GM21723 (cell line): ENCODE measurements around the gene HS1BP3.

Experiments used
- ATAC-seq: cut with Tn5 transposase; IDR thresholded peaks from one replicate; pipeline ENCODE4 v1.9.1; 2021; ENCODE audit warnings: mild to moderate bottlenecking, moderate library complexity; ENCODE audit not compliant: unreplicated experiment

HS1BP3 gene

DNA sequence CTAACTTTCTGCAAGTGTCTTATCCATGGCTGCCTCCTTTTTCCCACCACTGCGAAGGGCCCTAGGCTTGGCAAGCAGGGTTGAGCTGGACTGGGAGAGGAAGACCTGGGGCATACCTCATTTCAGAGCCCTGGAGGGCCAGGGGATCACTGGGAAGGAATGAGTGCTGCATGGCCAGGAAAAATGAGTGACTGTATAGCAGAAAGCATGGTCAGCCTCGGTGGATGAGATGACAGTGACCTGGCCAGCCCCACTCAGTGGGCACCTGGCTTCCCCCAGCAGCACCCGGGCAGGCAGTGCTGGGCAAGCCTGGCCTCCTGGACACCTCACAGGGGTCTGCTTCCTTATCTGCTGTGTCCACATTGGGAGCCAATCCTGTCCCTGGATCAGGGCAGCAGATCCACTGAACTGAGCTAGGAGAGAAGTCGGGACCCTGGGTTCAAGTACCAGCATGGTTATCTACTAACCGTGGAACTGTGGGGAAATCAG is 76.4 kb downstream of the HS1BP3 start:
- ATAC-seq = no peak

DNA sequence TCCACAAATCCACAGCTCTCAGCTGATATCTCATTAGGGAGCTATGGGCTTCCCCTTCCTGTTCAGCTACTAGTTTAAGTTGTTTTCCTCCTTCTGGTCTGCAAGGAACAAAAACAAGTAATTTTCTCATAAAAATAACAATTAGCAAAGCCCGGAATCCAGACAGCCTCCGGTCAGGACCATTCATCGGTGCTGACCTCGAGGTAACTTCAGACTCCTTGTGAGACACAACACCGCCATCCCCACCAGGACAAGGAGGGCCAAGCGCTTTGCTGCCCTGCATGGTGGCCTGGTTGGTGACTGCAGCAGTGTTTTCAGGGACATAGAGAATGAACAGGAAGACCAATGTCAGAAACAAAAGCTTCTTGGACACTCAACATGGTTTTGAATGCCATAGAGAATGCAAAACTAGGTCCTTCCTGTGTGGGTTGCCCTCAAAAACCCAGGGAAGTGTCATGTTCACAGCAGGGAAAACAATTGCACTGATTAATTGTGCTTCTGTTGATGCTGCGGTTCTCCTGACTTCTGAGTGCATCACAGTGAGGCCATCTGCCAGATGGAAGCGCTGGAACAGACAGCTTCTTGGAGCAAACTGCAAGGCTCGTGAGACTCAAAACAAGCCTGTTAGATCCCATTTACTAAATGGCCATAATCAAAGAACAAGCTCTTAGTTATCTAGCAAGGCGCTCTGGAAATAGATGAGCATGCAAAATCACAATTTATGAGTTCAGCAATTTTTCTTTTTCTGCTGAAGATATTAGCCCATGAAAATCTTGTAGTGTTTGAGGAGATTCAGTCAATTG is 77.1 kb downstream of the HS1BP3 start:
- no peak for ATAC-seq

DNA sequence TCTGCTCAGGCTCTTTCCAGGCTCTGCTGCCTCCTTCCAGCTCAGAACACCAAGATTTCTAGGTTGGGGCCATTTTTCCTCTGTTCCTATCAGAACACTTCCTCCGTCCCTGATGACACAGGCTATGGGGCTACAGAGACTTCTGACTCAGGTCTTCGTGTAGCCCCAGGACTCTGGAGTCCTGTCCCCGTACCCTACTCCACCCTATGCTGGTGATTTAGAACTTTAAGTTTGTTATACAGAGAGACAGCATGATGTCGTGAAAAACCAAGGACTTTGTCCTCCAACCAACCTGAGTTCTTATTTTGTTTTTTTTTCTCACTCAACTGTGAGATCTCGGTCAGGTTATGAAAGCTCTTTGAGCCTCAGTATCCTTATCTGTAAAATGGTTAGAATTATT is 78.7 kb downstream of the HS1BP3 start:
- ATAC-seq = no peak

DNA sequence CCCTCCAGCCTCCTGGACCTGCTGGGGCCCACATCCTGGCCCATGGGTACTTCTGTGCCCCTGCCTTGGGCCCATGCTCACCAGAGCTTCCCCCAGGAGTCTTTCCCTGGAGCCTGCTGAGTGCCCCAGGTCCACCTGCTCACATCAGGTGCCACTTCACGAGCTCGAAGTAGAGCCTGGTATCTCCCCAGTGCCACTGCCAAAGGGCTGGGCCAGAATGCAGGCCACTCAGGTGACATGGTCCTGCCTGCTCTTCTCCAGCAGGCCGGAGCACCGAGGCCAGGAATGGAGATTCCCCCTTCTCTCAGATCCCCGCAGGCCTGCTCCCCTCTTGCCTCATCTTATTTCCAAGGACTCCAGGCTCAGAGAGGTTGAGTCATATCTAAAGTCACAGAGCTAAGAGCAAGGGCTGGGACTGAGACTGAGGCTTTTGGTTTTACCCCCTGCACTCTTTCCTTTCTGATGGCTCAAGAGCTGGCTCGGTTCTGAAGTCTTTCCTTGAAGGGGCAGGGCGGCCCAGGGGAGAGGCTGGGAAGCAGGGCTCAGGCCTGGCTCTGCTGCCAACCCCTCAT is 79.2 kb downstream of the HS1BP3 start:
- ATAC-seq = no peak

DNA sequence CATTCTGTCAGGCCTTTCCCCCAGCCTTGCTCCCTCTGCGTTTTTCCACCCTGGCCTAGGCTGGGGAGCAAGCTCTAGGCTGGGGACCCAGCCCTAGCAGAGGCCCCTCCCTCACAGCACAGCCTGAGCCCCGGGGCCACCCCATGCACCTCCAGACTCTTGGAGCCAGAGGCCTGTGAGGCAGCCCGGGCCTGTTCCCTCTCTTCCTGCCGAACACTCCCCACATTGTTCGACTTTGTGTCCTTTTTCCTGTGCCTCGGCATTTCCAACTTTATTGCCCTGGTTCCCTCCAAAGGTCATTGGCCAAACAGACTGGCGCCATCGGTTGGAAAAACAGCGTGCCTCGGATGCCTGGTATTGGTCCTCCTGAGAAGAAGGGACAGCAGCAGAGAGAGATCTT is 79.7 kb downstream of the HS1BP3 start:
- ATAC-seq = no peak

DNA sequence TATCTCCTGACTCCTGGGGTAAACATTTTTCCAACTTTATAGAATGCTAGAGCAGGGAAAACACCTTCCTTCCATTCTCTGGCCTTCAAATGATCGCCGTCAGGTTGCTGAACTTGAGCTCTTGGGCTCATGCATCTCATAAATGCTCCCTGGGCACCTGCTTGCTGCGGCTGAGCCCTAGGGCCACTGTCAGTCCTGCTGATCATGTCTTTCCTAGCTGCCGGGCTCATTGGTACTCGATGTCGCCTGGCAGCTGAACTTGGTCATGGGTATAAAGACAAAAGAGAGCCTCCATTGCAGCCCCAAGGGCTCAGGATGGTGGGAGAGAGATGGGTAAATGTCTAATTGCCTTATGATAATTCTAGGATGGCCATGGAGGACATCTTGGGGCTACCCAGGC is 80.6 kb downstream of the HS1BP3 start:
- ATAC-seq = no peak

DNA sequence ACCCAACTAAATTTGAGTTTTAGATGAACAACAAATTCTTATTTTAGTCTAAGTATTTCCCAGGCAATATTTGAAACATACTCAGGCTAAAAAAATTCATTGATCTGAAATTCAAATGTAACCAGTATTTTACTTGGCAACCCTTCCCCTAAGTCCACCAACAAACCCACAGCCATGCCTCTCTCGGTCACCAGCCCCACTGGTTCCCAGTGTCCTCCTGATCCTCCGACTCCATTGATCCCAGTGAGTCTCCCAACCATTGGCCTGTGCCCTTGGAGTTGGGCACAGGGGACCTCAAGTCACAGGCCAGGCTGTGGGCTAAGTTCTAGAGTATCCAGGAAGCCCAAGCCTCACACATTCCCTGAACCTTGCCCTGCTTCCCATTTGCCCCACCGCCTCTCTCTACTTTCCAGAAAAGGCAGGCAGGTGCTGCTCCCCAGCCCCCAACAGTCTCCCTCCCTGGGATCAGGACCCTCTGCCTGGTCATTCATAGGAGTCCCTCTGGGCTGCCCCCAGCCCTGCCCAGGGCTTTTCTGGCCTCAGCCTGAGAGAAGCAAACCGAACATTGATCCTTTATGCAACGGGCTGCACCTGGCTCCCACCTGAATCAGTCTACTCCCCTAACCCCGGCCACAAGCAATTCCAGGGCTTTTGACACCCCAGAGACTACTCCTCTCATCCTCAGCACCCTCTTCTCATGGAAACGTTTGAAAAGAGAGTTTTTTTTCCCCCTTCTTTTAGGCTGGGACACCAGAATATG is 81.3 kb downstream of the HS1BP3 start:
- no peak for ATAC-seq

DNA sequence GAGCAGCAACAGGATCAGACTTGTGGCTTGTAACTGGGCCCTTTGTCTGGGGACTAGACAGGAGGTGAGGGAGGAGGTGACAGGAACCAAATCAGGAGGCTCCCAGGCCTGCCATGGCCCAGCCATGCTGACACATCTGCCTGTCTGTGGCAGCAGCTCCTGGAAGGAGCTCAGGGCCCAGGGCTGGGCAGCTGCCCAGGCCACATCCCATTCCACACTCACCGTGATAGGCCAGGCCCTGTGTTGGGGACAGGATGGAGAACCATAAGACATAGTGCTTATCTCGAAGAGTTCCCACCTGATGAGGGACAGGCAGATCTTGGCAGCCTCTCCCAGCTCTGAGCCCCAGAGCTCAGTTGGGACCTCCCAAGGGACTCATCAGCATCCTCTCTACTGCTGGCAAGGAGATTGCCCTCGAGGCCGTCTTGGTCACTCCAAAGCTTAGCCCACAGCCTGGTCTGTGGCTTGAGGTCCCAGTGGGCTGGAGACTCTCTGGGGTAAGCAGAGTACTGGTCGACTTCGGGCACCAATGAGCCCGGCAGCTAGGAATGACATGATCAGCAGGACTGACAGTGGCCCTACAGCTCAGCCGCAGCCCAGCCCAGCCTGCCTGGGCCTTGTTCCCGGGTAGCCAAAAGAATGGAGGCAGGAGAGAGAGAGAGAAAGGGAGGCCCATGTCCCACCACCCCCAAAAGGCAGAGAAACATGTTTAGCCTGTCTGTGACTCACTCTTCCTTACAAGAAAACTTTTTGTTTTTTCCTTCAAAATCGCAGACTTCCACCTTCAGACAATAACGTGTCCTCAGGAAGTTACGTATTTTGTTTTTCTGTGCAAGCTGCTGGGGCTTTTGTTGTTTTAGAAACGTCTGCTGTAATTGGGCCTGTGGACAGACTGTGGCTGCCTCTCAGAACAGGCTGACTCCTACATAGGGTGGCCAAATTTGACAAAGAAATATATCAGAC is 82.1 kb downstream of the HS1BP3 start:
- ATAC-seq = no peak

DNA sequence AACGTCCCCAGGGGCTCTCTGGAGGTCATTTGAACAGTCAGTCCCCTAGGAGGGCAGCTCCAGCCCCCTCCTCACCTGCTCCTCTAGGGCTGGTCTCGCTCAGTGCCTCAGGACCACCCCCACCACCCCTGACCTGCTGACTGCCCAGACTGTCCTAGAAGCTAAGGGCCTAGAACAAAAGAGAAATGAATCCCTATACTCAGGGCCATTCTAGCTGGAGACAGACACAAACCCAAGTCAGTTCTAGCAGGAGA is 83.0 kb downstream of the HS1BP3 start:
- ATAC-seq = no peak
